Bronchial epithelial cell (primary cell): ENCODE measurements around the gene ITIH5. TPM values are rescaled to one million over a fixed set of nuclear protein-coding genes. Genes with fewer than 3 reads are reported as not detected.

Experiments
- DNase-seq: peaks from one replicate; pipeline ENCODE4 v3.0.0-alpha.2; 2010; ENCODE audit warnings: low read depth
- FAIRE-seq: peaks from 2 replicates; lab custom pipeline; 2011; peaks lifted over from hg19 to GRCh38; lab: Jason Lieb, UNC
- H3K27me3 ChIP-seq: 2 replicates; pipeline ENCODE4 v1.5.1; 2011; ENCODE audit warnings: low read length; ENCODE audit not compliant: control insufficient read depth, insufficient read depth
- H3K36me3 ChIP-seq: 2 replicates; pipeline ENCODE4 v1.5.1; 2011; ENCODE audit warnings: low read length; ENCODE audit not compliant: control insufficient read depth, insufficient read depth
- H3K4me3 ChIP-seq: 2 replicates; pipeline ENCODE4 v1.5.1; 2011; ENCODE audit warnings: mild to moderate bottlenecking, low read depth, low read length, control low read depth
- CTCF ChIP-seq: IDR thresholded peaks from 2 replicates; pipeline ENCODE4 v1.5.1; 2011; ENCODE audit warnings: mild to moderate bottlenecking, moderate library complexity, low read length, control low read depth, inconsistent platforms; ENCODE audit not compliant: insufficient read depth, severe bottlenecking
- total RNA-seq: library from RNA; depleted of rRNA; stranded (reverse); fragments of >200 nt; gene quantifications from 2 replicates; pipeline ENCODE4 v1.2.1, GENCODE V29; 2014

Gene ITIH5
- total RNA-seq, 1 donor from 2014 or later: not detected

GRCh38 chr10:7635408-7636125 is 31.2 kb downstream of the ITIH5 start:
- Histone ChIP-seq H3K4me3 (no peak overlapping the region), H3K36me3 (no peaks in the 10 kb centered on the region), H3K27me3 (no peaks in the 10 kb centered on the region)
- DNase-seq (no peak), FAIRE-seq (no peak)
- TF ChIP-seq CTCF: no peak

GRCh38 chr10:7634142-7634894 is 32.4 kb downstream of the ITIH5 start:
- no peak overlapping the region for H3K4me3 ChIP-seq
- no peaks in the 10 kb centered on the region for H3K36me3 ChIP-seq
- DNase-seq (no peak), FAIRE-seq (no peak)
- no peaks in the 10 kb centered on the region for H3K27me3 ChIP-seq
- no peak for TF ChIP-seq CTCF

GRCh38 chr10:7626283-7626682 is 40.5 kb downstream of the ITIH5 start:
- FAIRE-seq: no peak
- TF ChIP-seq CTCF: no peak
- Histone ChIP-seq H3K36me3 (no peaks in the 10 kb centered on the region), H3K27me3 (no peaks in the 10 kb centered on the region), H3K4me3 (no peak overlapping the region)
- no peak for DNase-seq

GRCh38 chr10:7625836-7626235 is 40.9 kb downstream of the ITIH5 start:
- FAIRE-seq (no peak), DNase-seq (no peak)
- Histone ChIP-seq H3K27me3 (no peaks in the 10 kb centered on the region), H3K4me3 (no peak overlapping the region), H3K36me3 (no peaks in the 10 kb centered on the region)
- TF ChIP-seq CTCF: no peak

- Histone ChIP-seq H3K36me3 (no peaks in the 10 kb centered on the region), H3K4me3 (no peak overlapping the region), H3K27me3 (no peaks in the 10 kb centered on the region)
- no peak for DNase-seq
- TF ChIP-seq CTCF: no peak
- no peak for FAIRE-seq
These were observed 41.8 kb downstream of the ITIH5 start for GRCh38 chr10:7625009-7625408.
